Natural killer cell (primary cell): ENCODE data around the gene USH1G. TPM values are rescaled to one million over a fixed set of nuclear protein-coding genes. Genes with fewer than 3 reads are reported as not detected.
"Not testable (repeated sequence)": the region's sequence is repeated elsewhere in the genome, so short reads cannot be mapped to it uniquely, and the experiment has no call there.

Source experiments
- ATAC-seq, 3 donors: fragments of 150-1000 bp in 2 of 3; fragments of 200-7000 bp in 1 of 3; cut with Tn5 transposase; 1 replicate in 1 of 3; 2 replicates in 2 of 3; pipeline ENCODE4 v1.10.0; 2021; ENCODE audit warnings: mild to moderate bottlenecking in 2 of 3, moderate library complexity in 2 of 3
- DNase-seq, 2 donors: peaks; one replicate each; pipeline versions ENCODE4 v3.0.0 to v3.0.0-alpha.2; 2013 to 2021; ENCODE audit warnings: mixed read lengths in 1 of 2
- H3K27ac ChIP-seq: one replicate; pipeline ENCODE4 v1.5.1; 2013; ENCODE audit warnings: mild to moderate bottlenecking, low read length
- H3K27me3 ChIP-seq: one replicate; pipeline ENCODE4 v1.6.1; 2013; ENCODE audit warnings: low read length; ENCODE audit not compliant: control insufficient read depth, insufficient read depth
- H3K36me3 ChIP-seq: one replicate; pipeline ENCODE4 v1.6.1; 2013; ENCODE audit warnings: low read length; ENCODE audit not compliant: control insufficient read depth, insufficient read depth
- H3K4me1 ChIP-seq: one replicate; pipeline ENCODE4 v1.6.1; 2013; ENCODE audit warnings: low read length; ENCODE audit not compliant: control insufficient read depth, insufficient read depth
- H3K4me3 ChIP-seq: one replicate; pipeline ENCODE4 v1.5.1; 2013; ENCODE audit warnings: low read length
- H3K9me3 ChIP-seq: one replicate; pipeline ENCODE4 v1.6.1; 2013; ENCODE audit warnings: low read length; ENCODE audit not compliant: control insufficient read depth, insufficient read depth
- H3K27ac Mint-ChIP-seq, 2 donors: one replicate each; pipeline ENCODE4 v1.8.0; 2022; ENCODE audit warnings: mild to moderate bottlenecking in 2 of 2, mixed read lengths in 2 of 2, moderate library complexity in 1 of 2
- H3K27me3 Mint-ChIP-seq, 2 donors: one replicate each; pipeline ENCODE4 v1.8.0; 2022; ENCODE audit warnings: low read depth in 2 of 2, mixed read lengths in 2 of 2
- H3K36me3 Mint-ChIP-seq: one replicate; pipeline ENCODE4 v1.8.0; 2022; ENCODE audit warnings: mixed read lengths
- H3K4me1 Mint-ChIP-seq, 2 donors: one replicate each; pipeline ENCODE4 v1.8.0; 2022; ENCODE audit warnings: mixed read lengths in 2 of 2
- H3K4me3 Mint-ChIP-seq: one replicate; pipeline ENCODE4 v1.8.0; 2022; ENCODE audit warnings: mild to moderate bottlenecking, moderate library complexity, mixed read lengths
- H3K9me3 Mint-ChIP-seq, 2 donors: one replicate each; pipeline ENCODE4 v1.8.0; 2022; ENCODE audit warnings: mixed read lengths in 2 of 2
- CTCF ChIP-seq: fragments of 200-600 bp; IDR thresholded peaks from one replicate; pipeline ENCODE4 v1.8.0; 2022; ENCODE audit warnings: antibody characterized with exemption
- WGBS: methylation state at CpG from one replicate; pipeline ENCODE4 v1.1.7; 2013; ENCODE audit warnings: missing lambda C conversion rate; ENCODE audit not compliant: insufficient coverage; 5-methylcytosine and 5-hydroxymethylcytosine counted together
- intact Hi-C: fragments of 100-400 bp; cut with micrococcal nuclease; formaldehyde crosslinking; loops from one replicate; pipeline ENCODE4 v1.14.2; 2022
- total RNA-seq, 4 donors: library from RNA; stranded (reverse); fragments of 120-200 nt in 1 of 4; gene quantifications; one replicate each; pipeline versions ENCODE4 v1.2.3 to v1.2.4, GENCODE V29; 2013 to 2022

Gene USH1G
- total RNA-seq, 3 donors from 2014 or later (not counting 1 experiment from before 2014, with no cell fraction given) = not detected

DNA sequence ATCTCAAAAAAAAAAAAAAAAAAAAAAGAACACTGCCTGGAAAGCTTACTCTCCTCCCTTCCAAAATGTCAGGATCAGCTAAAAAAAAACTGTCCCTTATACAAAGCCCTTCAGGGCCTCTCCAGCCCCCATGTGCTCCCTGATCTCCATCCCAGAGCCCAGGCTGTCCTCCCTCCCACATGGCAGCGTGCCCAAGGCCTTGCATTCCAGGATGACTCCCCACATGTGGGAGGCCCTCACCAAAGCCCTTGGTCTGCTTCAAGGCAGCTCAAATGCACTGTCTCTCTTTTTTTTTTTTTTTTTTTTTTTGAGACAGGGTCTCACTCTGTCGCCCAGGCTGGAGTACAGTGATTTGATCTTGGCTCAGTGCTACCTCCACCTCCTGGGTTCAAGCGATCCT, 52.5 kb downstream of the USH1G start:
- H3K27ac Mint-ChIP-seq = no peak overlapping the region
- peaks cover 22 to 29% of the 10 kb centered on the region in 2 donors for H3K4me1 Mint-ChIP-seq

GRCh38 chr17:74870028-74870427, 53.0 kb downstream of the USH1G start:
- H3K4me3 ChIP-seq, H3K27ac ChIP-seq, DNase-seq, ATAC-seq, H3K36me3 Mint-ChIP-seq, H3K27me3 Mint-ChIP-seq, H3K9me3 ChIP-seq, H3K27ac Mint-ChIP-seq, H3K36me3 ChIP-seq, H3K4me3 Mint-ChIP-seq, H3K27me3 ChIP-seq, H3K9me3 Mint-ChIP-seq, intact Hi-C loops: not testable (repeated sequence)
- peaks cover 24 to 31% of the 10 kb centered on the region in 2 donors for H3K4me1 Mint-ChIP-seq
- WGBS = 94% methylated on average over 9 of the region's 9 CpGs
- H3K4me1 ChIP-seq = peaks cover 17% of the 10 kb centered on the region

More for the DNA sequence above, 52.5 kb downstream of the USH1G start:
- WGBS = 97% methylated on average over 3 of the region's 3 CpGs
- ATAC-seq = no peak
- no peaks in the 10 kb centered on the region for H3K36me3 Mint-ChIP-seq
- Histone ChIP-seq H3K27ac (no peak overlapping the region), H3K9me3 (no peaks in the 10 kb centered on the region), H3K27me3 (no peaks in the 10 kb centered on the region), H3K36me3 (no peaks in the 10 kb centered on the region), H3K4me1 (peaks cover 17% of the 10 kb centered on the region), H3K4me3 (no peak overlapping the region)
- H3K9me3 Mint-ChIP-seq = no peaks in the 10 kb centered on the region
- no peak overlapping the region for H3K4me3 Mint-ChIP-seq
- DNase-seq = no peak
- H3K27me3 Mint-ChIP-seq = no peaks in the 10 kb centered on the region
- no peak for TF ChIP-seq CTCF
- intact Hi-C loops = no loop called here

- H3K27ac Mint-ChIP-seq = no peak overlapping the region
- no peak overlapping the region for H3K4me3 Mint-ChIP-seq
Measured at GRCh38 chr17:74868908-74869255, 54.2 kb downstream of the USH1G start.

GRCh38 chr17:74868251-74868907, 54.7 kb downstream of the USH1G start:
- peaks cover 0 to 5% of the 10 kb centered on the region in 2 donors for H3K27me3 Mint-ChIP-seq
- no peak for DNase-seq
- H3K36me3 Mint-ChIP-seq = no peaks in the 10 kb centered on the region
- H3K27ac Mint-ChIP-seq = no peak overlapping the region
- Histone ChIP-seq H3K27ac (no peak overlapping the region), H3K4me3 (no peak overlapping the region), H3K27me3 (no peaks in the 10 kb centered on the region), H3K4me1 (peaks cover 15% of the 10 kb centered on the region), H3K9me3 (no peaks in the 10 kb centered on the region), H3K36me3 (no peaks in the 10 kb centered on the region)
- intact Hi-C loops = no loop called here
- H3K4me1 Mint-ChIP-seq = peaks cover 21 to 29% of the 10 kb centered on the region in 2 donors
- ATAC-seq = no peak
- 90% methylated on average over 12 of the region's 12 CpGs for WGBS
- no peak for TF ChIP-seq CTCF
- no peaks in the 10 kb centered on the region for H3K9me3 Mint-ChIP-seq
- no peak overlapping the region for H3K4me3 Mint-ChIP-seq

More at GRCh38 chr17:74868908-74869255, 54.2 kb downstream of the USH1G start:
- H3K4me1 Mint-ChIP-seq = peaks cover 26 to 34% of the 10 kb centered on the region in 2 donors
- Histone ChIP-seq H3K27me3 (no peaks in the 10 kb centered on the region), H3K36me3 (no peaks in the 10 kb centered on the region), H3K4me3 (no peak overlapping the region), H3K4me1 (peaks cover 20% of the 10 kb centered on the region), H3K27ac (no peak overlapping the region), H3K9me3 (no peaks in the 10 kb centered on the region)
- intact Hi-C loops = no loop called here
- DNase-seq (no peak), ATAC-seq (no peak)
- 92% methylated on average over 6 of the region's 6 CpGs for WGBS
- H3K9me3 Mint-ChIP-seq = no peaks in the 10 kb centered on the region
- no peaks in the 10 kb centered on the region for H3K36me3 Mint-ChIP-seq
- TF ChIP-seq CTCF = no peak
- no peaks in the 10 kb centered on the region for H3K27me3 Mint-ChIP-seq
